Measurements from ENCODE around the gene PIKFYVE. TPM values are rescaled to one million over a fixed set of nuclear protein-coding genes. Genes with fewer than 3 reads are reported as not detected.

PIKFYVE gene
- total RNA-seq, 1 donor from 2014 or later: 51.6 TPM

DNA sequence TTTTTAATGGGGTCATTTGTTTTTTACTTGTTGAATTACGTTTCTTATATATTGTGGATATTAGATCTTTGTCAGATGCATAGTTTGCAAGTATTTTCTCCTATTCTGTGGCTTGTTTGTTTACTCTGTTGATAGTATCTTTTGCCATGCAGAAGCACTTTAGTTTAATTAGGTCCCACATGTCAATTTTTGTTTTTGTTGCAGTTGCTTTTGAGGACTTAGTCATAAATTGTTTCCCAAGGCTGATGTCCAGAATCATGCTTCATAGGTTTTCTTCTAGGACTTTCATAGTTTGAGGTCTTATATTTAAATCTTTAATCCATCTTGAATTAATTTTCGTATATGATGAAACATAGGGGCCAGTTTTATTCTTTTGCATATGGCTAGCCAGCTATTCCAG, 13.2 kb downstream of the PIKFYVE start:
- peaks cover 2% of the 10 kb centered on the region for H3K27me3 Mint-ChIP-seq (ENCODE audit: insufficient read depth, low read depth)
- peaks cover 41% of the 10 kb centered on the region for H3K36me3 ChIP-seq
- DNase-seq (ENCODE audit: low spot score): no peak
- H3K4me1 ChIP-seq: no peaks in the 10 kb centered on the region
- H3F3A ChIP-seq (ENCODE audit: low read depth): no peaks in the 10 kb centered on the region
- H3K27ac Mint-ChIP-seq: no peak overlapping the region
- H3K4me3 Mint-ChIP-seq: no peak overlapping the region
- H4K20me1 ChIP-seq (ENCODE audit: low read depth): peaks cover 26% of the 10 kb centered on the region
- no peak overlapping the region for H3K4me2 ChIP-seq
- no peak overlapping the region for H3K4me3 ChIP-seq
- no peak overlapping the region for H3K27ac ChIP-seq
- TF ChIP-seq EZH2phosphoT487 (IDR thresholded peaks at IDR 0.05): no peak
- no peak for TF ChIP-seq EZH2 (IDR thresholded peaks at IDR 0.05)
- TF ChIP-seq, protein P1, sequence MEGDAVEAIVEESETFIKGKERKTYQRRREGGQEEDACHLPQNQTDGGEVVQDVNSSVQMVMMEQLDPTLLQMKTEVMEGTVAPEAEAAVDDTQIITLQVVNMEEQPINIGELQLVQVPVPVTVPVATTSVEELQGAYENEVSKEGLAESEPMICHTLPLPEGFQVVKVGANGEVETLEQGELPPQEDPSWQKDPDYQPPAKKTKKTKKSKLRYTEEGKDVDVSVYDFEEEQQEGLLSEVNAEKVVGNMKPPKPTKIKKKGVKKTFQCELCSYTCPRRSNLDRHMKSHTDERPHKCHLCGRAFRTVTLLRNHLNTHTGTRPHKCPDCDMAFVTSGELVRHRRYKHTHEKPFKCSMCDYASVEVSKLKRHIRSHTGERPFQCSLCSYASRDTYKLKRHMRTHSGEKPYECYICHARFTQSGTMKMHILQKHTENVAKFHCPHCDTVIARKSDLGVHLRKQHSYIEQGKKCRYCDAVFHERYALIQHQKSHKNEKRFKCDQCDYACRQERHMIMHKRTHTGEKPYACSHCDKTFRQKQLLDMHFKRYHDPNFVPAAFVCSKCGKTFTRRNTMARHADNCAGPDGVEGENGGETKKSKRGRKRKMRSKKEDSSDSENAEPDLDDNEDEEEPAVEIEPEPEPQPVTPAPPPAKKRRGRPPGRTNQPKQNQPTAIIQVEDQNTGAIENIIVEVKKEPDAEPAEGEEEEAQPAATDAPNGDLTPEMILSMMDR (IDR thresholded peaks at IDR 0.05): no peak
- no peaks in the 10 kb centered on the region for H3K9me3 Mint-ChIP-seq
- H2AFZ ChIP-seq (replicated peaks): no peak overlapping the region
- H3K9ac ChIP-seq: no peak overlapping the region
- no peaks in the 10 kb centered on the region for H3K9me3 ChIP-seq (ENCODE audit: low read depth)
- H3K36me3 Mint-ChIP-seq: peaks cover 66% of the 10 kb centered on the region
- H3K27me3 ChIP-seq: no peaks in the 10 kb centered on the region
- H3K79me2 ChIP-seq (ENCODE audit: low read depth): peaks cover 52% of the 10 kb centered on the region
- peaks cover 6% of the 10 kb centered on the region for H3K4me1 Mint-ChIP-seq

DNA sequence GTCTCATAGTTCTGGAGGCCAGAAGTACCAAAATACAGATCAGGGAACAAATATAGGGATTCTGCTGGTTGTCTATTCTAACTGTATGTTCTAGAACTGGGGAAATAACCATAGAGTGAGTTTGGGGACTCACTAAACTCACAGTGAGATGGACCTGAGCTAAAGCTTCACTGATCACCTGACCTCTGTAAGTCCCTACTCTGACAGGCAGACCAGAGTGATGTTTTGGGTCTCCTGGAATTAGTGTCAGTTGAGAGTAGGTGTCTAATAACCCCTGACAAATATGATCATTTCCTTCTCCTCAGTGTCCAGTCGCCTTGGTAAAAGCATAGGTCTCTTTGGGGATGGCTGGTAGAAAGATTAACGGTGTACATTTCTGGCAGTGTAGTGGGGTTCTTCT, 14.2 kb downstream of the PIKFYVE start:
- no peaks in the 10 kb centered on the region for H3K9me3 ChIP-seq (ENCODE audit: low read depth)
- no peak overlapping the region for H3K9ac ChIP-seq
- H3K4me1 ChIP-seq: no peaks in the 10 kb centered on the region
- peaks cover 62% of the 10 kb centered on the region for H3K36me3 Mint-ChIP-seq
- H3K27me3 ChIP-seq: no peaks in the 10 kb centered on the region
- no peak for TF ChIP-seq EZH2 (IDR thresholded peaks at IDR 0.05)
- TF ChIP-seq, protein P1 (IDR thresholded peaks at IDR 0.05): no peak
- H3K4me3 ChIP-seq: no peak overlapping the region
- no peak overlapping the region for H3K27ac ChIP-seq
- H3K27me3 Mint-ChIP-seq (ENCODE audit: insufficient read depth, low read depth): no peaks in the 10 kb centered on the region
- H3K79me2 ChIP-seq (ENCODE audit: low read depth): peaks cover 59% of the 10 kb centered on the region
- no peak overlapping the region for H3K4me2 ChIP-seq
- peaks cover 6% of the 10 kb centered on the region for H3K4me1 Mint-ChIP-seq
- H4K20me1 ChIP-seq (ENCODE audit: low read depth): peaks cover 26% of the 10 kb centered on the region
- no peaks in the 10 kb centered on the region for H3F3A ChIP-seq (ENCODE audit: low read depth)
- DNase-seq (ENCODE audit: low spot score): no peak
- H3K36me3 ChIP-seq: peaks cover 36% of the 10 kb centered on the region
- H3K4me3 Mint-ChIP-seq: no peak overlapping the region
- H3K27ac Mint-ChIP-seq: no peak overlapping the region
- H2AFZ ChIP-seq (replicated peaks): no peak overlapping the region
- no peaks in the 10 kb centered on the region for H3K9me3 Mint-ChIP-seq

DNA sequence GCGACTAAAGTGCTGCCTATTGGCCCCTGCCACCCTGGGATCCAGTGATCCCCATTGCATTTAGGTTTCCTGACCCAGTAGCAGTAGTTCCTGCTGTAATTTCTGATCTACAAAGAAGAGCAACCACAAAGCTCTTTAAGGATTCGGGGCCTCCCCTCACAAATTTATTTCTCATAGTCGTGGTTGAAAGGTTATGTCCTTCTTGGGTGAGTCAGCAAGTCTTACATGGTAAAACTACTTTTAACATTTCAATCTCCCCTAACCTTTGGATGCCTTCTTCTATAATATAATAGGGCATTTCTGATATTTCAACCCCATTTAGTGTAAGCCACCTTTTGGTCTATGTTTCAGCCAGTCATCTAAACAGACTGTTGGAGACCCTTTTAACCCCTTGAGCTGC, 14.9 kb downstream of the PIKFYVE start:
- H3K4me1 Mint-ChIP-seq: peaks cover 6% of the 10 kb centered on the region
- no peak for DNase-seq (ENCODE audit: low spot score)
- Histone ChIP-seq H2AFZ (replicated peaks) (no peak overlapping the region), H3F3A (ENCODE audit: low read depth) (no peaks in the 10 kb centered on the region), H4K20me1 (ENCODE audit: low read depth) (peaks cover 24% of the 10 kb centered on the region), H3K36me3 (peaks cover 42% of the 10 kb centered on the region), H3K9me3 (ENCODE audit: low read depth) (no peaks in the 10 kb centered on the region), H3K79me2 (ENCODE audit: low read depth) (peaks cover 59% of the 10 kb centered on the region), H3K9ac (no peak overlapping the region), H3K4me2 (no peak overlapping the region), H3K27ac (no peak overlapping the region), H3K27me3 (no peaks in the 10 kb centered on the region), H3K4me1 (no peaks in the 10 kb centered on the region), H3K4me3 (no peak overlapping the region)
- H3K36me3 Mint-ChIP-seq: peaks cover 58% of the 10 kb centered on the region
- no peak for TF ChIP-seq EZH2phosphoT487 (IDR thresholded peaks at IDR 0.05)
- TF ChIP-seq EZH2 (IDR thresholded peaks at IDR 0.05): no peak
- H3K27ac Mint-ChIP-seq: no peak overlapping the region
- no peak overlapping the region for H3K4me3 Mint-ChIP-seq
- no peaks in the 10 kb centered on the region for H3K27me3 Mint-ChIP-seq (ENCODE audit: insufficient read depth, low read depth)
- H3K9me3 Mint-ChIP-seq: no peaks in the 10 kb centered on the region

DNA sequence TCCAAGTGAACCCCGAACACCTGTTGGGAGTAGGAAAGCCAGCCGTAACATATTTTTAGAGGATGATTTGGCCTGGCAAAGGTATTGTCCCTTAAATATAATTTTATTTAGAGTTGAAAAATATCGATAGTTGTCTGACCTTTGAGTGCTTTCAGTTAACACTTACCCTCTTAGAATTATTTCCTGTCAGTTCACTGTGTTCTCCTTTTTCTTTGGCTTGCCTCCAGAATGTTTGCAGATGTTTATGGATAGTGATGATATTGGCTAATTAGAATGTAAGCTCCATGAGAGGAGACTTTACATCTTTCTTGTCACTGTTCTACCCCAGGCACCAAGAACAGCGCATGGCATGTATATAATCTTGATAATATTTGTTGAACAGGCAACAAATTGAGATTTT, 19.8 kb downstream of the PIKFYVE start:
- peaks cover 6% of the 10 kb centered on the region for H3K4me1 Mint-ChIP-seq
- peaks cover 7% of the 10 kb centered on the region for H4K20me1 ChIP-seq (ENCODE audit: low read depth)
- peaks cover 9% of the 10 kb centered on the region for H3K9me3 Mint-ChIP-seq
- no peaks in the 10 kb centered on the region for H3F3A ChIP-seq (ENCODE audit: low read depth)
- H2AFZ ChIP-seq (replicated peaks): no peak overlapping the region
- peaks cover 38% of the 10 kb centered on the region for H3K79me2 ChIP-seq (ENCODE audit: low read depth)
- peaks cover 40% of the 10 kb centered on the region for H3K36me3 Mint-ChIP-seq
- peaks cover 49% of the 10 kb centered on the region for H3K36me3 ChIP-seq
- no peak overlapping the region for H3K9ac ChIP-seq
- no peaks in the 10 kb centered on the region for H3K9me3 ChIP-seq (ENCODE audit: low read depth)
- H3K4me3 Mint-ChIP-seq: no peak overlapping the region
- H3K27ac ChIP-seq: no peak overlapping the region
- no peaks in the 10 kb centered on the region for H3K4me1 ChIP-seq
- no peak overlapping the region for H3K4me3 ChIP-seq
- no peaks in the 10 kb centered on the region for H3K27me3 ChIP-seq
- no peak overlapping the region for H3K27ac Mint-ChIP-seq
- DNase-seq (ENCODE audit: low spot score): no peak
- TF ChIP-seq EZH2 (IDR thresholded peaks at IDR 0.05): no peak
- TF ChIP-seq, protein P1 (IDR thresholded peaks at IDR 0.05): no peak
- TF ChIP-seq EZH2phosphoT487 (IDR thresholded peaks at IDR 0.05): no peak
- H3K4me2 ChIP-seq: no peak overlapping the region
- no peaks in the 10 kb centered on the region for H3K27me3 Mint-ChIP-seq (ENCODE audit: insufficient read depth, low read depth)
